GM21619 (cell line): ENCODE measurements around the gene MEIOSIN.

Experiments used
- ATAC-seq: cut with Tn5 transposase; IDR thresholded peaks from one replicate; pipeline ENCODE4 v1.9.1; 2021; ENCODE audit not compliant: unreplicated experiment

Gene MEIOSIN

GRCh38 chr19:45779231-45780145 lies 46.2 kb downstream of the MEIOSIN start:
- peak; percentile 67 for ATAC-seq

GRCh38 chr19:45780146-45780447 lies 46.9 kb downstream of the MEIOSIN start:
- no peak for ATAC-seq

GRCh38 chr19:45780448-45781213 lies 47.4 kb downstream of the MEIOSIN start:
- ATAC-seq, result no peak

- no peak for ATAC-seq
Measured at GRCh38 chr19:45781214-45782161, 48.2 kb downstream of the MEIOSIN start.

GRCh38 chr19:45782162-45782691 lies 49.0 kb downstream of the MEIOSIN start, which contains the start of gene DMPK:
Gene DMPK, minus strand, starts transcription at chr19:45782490. Its CDS starts 138 bp downstream, at chr19:45782352.
- no peak for ATAC-seq

DNA sequence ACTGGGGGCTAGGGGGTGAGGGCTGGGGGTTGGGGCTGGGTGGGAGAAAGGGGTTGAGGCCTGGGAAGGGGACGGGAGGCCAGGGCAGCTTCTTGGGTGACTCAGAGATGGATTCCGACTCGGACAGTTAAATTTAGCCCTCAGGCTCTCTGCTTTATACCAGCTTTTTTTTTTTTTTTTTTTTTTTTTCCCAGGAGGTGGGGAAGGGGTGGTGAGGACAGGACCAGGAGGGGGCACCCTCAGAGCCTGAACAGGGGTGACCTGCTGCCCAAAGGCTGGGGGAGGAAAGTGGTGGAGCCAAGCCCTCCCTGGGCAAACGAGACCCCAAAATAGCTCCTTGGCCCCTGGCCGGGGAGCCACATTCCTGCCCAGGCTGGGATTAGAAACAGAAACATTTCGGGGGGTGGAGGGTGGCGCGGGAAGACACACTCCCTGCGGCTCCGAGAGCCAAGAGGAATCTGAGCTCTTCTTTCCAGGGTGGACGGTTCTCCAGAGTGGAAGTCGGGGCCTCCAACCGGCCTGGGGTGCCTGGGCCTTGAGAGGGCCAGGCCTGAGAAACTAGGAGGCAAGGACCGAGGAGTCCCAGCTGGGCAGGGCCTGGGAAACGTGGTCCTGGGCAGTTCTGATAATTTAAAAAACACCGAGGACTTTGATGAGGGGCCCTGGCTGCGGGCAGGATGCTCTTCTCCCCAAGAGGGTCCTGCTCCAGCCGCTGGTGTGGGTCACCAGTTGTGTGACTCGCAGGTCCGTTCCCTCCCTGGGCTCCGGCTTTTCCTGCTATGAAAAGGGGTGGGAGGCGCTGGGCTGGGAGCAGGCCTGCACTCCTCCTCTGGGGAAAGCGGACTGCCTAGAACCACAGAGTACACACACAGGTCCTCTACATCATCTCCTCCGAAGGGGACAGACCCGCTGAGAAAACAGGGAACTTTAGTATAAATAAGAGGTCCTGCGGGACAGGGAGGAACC lies 49.9 kb downstream of the MEIOSIN start:
- ATAC-seq, result no peak

GRCh38 chr19:45784096-45784495 lies 50.9 kb downstream of the MEIOSIN start:
- ATAC-seq, result no peak

GRCh38 chr19:45785097-45785496 lies 51.9 kb downstream of the MEIOSIN start:
- no peak for ATAC-seq

GRCh38 chr19:45785781-45786532 lies 52.7 kb downstream of the MEIOSIN start:
- ATAC-seq, result no peak

- ATAC-seq, result no peak
Measured at GRCh38 chr19:45786533-45786894, 53.3 kb downstream of the MEIOSIN start.

GRCh38 chr19:45789035-45789786 lies 56.0 kb downstream of the MEIOSIN start:
- ATAC-seq, result no peak

DNA sequence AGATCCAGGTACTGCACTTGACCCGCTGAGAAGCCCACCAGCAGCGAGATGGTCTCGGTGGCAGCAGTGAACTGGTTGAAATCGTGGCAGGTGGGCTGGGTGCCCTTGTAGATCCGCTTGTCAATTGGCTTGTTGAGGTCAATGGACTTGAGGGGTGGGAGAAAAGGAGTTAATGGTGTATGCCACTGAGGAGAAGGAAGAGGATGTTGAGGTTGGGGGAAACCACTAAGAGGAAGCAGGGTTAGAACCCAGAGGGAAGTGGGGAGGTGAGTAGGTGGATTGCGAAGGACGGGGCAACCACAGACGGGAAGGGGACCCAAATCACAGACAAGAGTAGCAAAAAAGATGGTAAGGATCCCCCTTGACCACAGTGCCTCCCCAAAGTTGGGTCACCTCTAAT lies 57.7 kb downstream of the MEIOSIN start:
- ATAC-seq, result no peak

DNA sequence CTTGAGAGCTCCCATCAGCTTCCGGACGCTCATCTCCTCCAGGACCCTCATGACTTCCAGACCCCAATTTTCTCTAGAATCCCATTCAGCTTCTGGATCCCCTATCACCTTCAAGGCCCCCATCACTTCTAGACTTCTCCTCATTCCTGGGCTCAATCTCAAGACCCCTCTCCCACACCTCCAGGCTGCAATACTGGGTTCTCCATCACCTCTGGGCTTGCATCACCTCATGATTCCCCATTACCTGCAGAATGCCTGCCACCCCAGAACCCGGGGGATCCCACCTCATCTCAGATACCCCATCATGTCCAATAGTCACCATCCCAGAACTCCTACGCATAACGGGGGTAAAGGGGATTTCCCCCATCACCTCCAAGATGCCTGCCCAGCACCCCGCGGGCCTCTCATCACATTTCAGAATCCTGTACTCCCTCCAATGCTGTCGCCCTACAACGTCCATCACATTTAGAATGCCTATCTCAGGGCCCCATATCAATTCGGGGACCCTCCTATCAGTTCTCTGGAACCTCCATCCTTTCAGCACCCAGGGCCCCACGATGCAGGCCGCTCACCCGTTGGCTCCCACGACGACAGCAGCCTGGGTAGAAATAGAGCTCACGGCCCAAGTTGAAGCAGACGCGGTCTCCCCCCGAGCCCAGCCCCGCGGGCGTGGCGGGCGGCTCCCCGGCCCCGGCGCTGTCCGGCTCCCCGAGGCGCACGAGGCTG lies 58.7 kb downstream of the MEIOSIN start:
- ATAC-seq, result peak; percentile 4

DNA sequence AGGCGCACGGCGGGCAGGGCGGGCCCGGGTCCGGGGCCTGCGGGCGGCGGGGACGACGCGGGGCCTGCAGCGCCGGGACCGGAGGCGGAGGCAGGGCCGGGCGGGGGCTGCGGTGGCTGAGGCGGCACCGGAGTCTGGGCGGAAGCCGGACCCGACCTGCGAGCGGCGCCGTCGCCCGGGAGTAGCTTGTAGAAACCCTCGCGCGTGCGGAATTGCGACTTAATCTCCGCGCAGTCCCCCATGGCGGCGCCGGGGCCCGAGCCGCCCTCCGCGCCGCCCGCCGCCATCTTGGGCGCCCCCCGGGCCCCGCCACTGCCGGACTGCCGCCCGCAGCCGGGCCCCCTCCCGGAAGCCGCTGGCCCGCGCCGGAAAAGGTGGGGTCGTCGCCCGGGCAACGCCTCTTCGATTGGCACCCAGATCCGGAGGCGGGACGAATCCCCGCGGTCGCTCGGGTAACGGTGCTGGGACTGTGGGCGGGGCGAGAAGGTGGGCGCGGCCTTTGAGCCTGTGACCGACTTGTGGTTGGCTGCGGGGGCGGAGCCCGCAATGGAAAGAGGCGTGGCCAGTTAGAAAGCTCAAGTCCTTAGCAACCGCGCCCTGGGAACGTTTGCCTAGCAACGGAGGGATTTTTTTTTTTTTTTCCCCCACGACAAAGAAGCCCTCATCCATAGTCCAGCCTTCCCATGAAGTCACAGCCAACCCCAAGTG lies 59.4 kb downstream of the MEIOSIN start, which contains the start of gene DMWD:
Gene DMWD, minus strand, starts transcription at position 376 of the 708 bp plus-strand sequence. Its CDS starts 89 bp downstream, at position 287.
- peak; percentile 81 for ATAC-seq

DNA sequence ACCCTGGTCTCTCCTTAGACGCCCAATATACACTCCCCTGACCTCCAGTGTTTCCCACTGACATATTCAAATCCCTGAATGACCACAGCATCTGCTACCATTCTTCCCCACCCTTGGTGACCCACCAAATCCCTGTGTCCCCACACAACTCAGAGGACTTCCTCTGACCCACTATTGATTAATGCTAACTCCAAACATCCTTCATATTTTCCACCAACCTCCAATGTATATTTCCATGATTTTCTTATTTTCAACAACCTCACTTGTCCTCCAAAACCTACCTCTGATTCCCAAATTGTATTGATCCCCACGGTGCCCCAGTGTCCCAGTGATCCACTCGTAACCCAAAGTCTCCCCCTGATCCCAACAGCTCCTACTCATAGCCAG lies 59.9 kb downstream of the MEIOSIN start:
- ATAC-seq, result no peak

GRCh38 chr19:45793876-45794275 lies 60.6 kb downstream of the MEIOSIN start:
- ATAC-seq, result no peak

DNA sequence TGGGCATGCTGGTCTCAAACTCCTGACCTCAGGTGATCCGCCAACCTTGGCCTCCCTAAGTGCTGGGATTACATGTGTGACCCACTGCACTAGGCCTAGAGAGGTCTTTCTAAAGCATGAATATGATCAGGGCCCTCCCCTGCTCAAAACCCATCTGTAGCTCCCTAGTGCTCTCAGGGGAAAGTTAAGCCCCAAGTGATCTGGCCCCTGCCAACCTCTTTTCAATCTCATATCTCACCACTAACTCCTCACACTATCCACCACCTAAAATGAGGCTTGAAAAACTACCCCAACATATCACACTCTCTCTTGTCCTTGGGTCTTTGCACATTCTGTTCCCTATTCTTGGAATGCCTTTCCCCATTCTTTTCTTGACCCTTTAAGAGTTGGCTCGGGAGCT lies 61.4 kb downstream of the MEIOSIN start:
- no peak for ATAC-seq
